ENCODE results near the gene IFNA4.
"Not testable (repeated sequence)": the region's sequence is repeated elsewhere in the genome, so short reads cannot be mapped to it uniquely, and the experiment has no call there.

IFNA4 gene

GRCh38 chr9:21187487-21187886 lies at the start of gene IFNA4:
IFNA4 (minus strand) TSS chr9:21187587; CDS start chr9:21187531, 56 bp downstream.
- not testable (repeated sequence) for FAIRE-seq

GRCh38 chr9:21236360-21236714 lies 49.0 kb upstream of the IFNA4 start:
- not testable (repeated sequence) for FAIRE-seq

- FAIRE-seq = peak; percentile 48
These were observed 48.3 kb upstream of the IFNA4 start for GRCh38 chr9:21235468-21236359.

DNA sequence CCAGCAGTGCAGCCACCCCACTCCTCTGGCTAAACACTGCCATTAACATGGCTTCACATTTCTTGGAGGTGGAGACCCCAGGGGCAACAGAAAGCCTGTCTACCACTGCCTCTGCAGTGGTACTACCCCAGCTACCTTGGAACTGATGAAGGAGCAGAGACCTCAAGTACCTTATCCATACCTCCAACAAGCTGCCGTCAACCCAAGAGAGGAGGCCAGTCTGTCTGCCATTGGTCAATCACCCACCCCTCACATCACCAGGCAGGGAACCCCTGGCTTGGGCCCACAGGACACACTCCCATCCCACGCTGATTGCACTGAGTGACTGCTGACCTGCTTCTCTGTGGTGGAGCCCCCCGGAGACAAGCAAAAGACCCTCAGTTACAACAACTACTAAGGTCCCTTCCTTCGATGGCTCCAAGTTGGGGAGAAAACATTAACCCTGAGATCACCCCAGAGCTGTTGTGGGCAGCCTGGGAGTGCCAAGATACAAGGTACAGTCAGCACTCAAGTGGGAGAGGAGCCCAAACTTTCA lies 46.8 kb upstream of the IFNA4 start:
- no peak for FAIRE-seq

DNA sequence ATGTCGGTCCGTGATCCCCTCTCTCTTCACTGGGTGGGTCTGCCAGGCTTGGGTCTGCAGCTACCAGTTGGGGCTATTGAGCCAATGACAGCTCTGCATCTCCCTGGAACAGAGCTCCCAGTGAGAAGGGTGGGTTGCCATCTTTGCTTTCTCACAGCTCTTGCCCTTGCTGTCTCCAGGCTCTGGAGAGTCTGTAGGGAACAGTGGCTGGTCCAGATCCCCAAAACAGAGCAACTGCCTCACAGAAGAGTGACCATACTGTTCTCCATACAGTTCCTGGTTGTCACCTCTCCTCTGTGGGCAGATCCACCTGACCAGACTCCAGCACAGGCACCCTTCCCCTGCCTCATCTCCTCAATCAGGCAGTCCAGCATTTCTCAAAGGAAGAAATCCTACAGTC lies 45.9 kb upstream of the IFNA4 start:
- no peak for FAIRE-seq

- FAIRE-seq = no peak
These were observed 40.7 kb upstream of the IFNA4 start, which contains the start of gene IFNA17 for GRCh38 chr9:21228122-21228521. IFNA17 (minus strand) TSS chr9:21228222; CDS start chr9:21228173, 49 bp downstream.

- not testable (repeated sequence) for FAIRE-seq
These were observed 29.8 kb upstream of the IFNA4 start, which contains the start of gene IFNA16 for GRCh38 chr9:21217211-21217610. IFNA16 (minus strand) TSS chr9:21217311; CDS start chr9:21217305, 6 bp downstream.

GRCh38 chr9:21213411-21214326 lies 26.3 kb upstream of the IFNA4 start:
- FAIRE-seq = not testable (repeated sequence)

- FAIRE-seq = not testable (repeated sequence)
These were observed 24.8 kb upstream of the IFNA4 start for GRCh38 chr9:21212160-21212559.

DNA sequence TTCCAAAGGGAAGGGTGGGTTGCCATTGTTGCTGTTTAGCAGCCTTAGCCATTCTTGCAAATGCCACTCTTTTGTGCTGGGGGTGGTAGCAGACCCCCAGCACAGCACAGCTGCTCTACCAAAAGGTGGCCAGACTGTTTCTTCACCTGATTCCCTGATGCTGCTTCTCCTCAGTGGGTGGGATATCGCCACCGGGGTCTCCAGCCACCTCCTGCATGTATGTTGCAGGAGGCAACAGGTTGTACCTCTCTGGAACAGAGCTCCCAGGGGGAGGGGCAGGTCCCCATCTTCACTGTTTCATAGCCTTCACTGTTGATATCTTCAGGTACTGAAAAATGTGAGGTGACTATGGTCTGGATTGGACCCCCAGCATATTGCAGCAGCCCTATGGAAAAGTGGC lies 23.4 kb upstream of the IFNA4 start:
- FAIRE-seq = not testable (repeated sequence)

DNA sequence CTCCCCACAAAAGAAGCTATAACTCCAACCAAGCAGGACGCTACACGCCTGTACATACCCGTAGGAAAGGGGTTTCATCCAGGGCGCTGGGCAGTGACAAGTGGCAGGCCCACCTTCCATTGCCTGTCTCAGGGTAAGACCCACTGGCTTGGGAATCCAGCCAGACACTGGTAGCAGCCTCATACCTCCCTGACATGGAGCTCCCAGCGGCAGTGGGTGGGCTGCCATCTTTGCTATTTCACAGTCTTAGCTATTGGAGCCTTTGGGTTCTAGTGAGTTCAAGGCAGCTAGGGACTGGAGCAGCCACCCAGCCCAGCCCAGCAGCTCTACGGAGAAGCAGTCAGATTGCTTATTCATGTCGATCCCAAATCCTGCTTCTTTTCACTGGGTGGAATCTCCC lies 22.9 kb upstream of the IFNA4 start:
- no peak for FAIRE-seq

DNA sequence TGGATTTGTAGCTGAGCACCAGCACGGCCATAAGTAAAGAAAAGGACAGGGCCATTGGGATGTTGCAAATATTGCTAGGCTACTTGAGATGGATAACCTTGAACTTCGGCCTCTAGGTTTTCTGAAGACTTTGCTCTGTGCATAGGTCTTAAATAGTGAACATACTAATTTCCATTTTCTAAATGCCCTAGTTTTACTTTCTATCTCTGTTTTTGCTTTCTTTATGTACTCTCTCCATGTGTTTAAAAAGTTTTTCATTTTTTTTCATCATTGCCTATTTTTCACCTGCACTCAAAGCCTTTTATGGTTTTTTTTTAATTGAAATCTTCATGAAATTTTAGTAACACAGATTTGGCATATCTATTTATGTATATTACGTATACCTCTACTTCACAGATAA lies 19.7 kb upstream of the IFNA4 start, which contains the start of gene IFNA10:
Gene IFNA10 (minus strand): TSS at position 101 of the 400 bp plus-strand sequence. CDS start 46 bp downstream, at position 55.
- not testable (repeated sequence) for FAIRE-seq

DNA sequence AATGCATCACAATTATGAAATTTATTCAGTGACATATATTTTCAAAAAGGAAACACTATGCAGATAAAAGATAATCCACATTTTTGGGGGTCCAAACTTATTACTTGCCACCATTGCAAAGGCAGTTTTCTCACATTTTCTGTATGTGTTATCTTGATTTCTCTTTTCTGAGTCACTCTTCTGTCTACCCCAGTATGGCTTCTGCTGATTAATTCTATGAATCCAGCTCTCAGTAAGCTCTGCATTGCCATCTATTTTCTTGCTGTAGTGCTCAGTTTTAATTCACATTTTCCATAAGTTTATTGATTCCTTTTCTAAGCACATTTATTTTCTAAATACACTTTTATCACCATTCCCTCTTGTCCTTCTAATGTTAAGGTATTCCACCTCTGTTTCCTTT lies 17.8 kb upstream of the IFNA4 start:
- no peak for FAIRE-seq

GRCh38 chr9:21202105-21202504 lies 14.7 kb upstream of the IFNA4 start, which contains the start of gene IFNA7:
IFNA7 (minus strand) TSS chr9:21202205; CDS start chr9:21202165, 40 bp downstream.
- not testable (repeated sequence) for FAIRE-seq

DNA sequence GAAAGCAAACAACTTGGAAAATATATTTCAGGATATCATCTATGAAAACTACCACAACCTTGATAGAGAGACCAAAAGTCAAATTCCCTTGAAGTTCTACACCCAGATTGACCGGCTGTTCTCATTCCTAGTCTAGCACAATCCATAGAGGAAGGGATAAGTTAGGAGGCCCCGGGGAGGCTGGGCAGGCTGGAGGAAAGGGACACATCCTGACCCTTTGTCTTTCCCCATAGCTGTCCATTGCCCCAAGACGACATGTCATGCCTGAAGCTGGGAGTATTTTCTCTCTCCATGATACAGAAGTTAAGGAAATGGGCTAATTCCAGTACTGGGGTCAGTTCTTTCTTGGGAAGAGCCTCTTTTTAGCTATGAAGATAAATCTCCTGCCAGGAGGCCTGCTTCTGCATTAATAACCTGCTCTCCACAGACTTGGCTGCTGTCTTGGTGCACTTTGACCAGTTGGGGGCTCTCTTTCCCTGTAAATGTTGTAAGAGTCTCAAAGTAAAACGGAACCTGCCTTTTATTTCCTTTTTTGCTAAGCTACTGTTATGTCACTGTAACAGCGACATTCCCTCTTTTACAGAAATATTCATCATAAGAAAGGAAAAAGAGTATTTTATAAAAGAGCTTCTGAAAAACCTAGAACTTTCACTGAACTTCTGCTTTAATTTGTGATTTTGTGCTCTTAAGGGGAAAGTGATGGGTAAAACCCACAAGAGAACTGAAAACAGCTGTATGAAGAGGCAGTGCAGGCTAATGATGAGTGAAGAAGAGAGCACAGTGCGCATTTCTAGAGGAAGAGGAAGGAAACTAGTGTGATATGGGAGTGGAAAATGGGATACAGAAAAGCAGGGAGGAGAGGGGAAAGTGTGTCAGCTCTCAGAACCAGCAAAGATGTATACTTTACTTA lies 7.7 kb upstream of the IFNA4 start:
- not testable (repeated sequence) for FAIRE-seq

DNA sequence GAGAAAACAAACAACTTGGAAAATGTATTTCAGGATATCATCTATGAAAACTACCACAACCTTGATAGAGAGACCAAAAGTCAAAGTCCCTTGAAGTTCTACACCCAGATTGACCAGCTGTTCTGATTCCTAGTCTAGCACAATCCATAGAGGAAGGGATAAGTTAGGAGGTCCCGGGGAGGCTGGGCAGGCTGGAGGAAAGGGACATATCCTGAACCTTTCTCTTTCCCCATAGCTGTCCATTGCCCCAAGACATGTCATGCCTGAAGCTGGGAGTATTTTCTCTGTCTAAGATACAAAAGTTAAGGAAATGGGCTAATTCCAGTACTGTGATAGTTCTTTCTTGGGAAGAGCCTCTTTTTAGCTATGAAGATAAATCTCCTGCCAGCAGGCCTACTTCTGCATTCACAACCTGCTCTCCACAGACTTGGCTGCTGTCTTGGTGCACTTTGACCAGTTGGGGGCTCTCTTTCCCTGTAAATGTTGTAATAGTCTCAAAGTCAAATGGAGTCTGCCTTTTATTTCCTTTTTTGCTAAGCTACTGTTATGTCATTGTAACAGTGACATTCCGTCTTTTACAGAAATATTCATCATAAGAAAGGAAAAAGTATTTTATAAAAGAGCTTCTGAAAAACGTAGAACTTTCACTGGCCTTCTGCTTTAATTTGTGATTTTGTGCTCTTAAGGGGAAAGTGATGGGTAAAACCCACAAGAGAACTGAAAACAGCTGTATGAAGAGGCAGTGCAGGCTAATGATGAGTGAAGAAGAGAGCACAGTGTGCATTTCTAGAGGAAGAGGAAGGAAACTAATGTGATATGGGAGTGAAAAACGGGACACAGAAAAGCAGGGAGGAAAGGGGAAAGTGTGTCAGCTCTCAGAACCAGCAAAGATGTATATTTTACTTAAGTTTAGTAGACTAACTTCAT lies 4.3 kb downstream of the IFNA4 start:
- peak; percentile 55 for FAIRE-seq

DNA sequence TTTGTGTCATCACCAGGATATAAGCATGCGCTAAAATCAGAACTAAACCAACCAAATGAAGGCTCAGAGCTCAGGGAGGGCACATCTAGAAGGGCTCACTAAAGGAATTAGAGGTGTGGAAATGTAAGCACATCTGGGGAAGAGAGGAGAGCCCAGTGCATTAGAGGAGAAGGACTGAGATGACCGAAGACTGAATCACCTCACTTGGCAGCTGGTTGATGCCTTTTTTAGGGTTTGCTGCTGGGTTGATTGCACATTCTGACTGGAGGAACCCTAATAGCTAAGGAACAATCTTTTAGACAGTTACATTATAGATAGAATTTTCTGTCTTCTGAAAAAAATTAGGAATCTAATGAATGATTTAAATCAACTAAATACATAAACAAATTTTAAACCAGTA lies 12.7 kb downstream of the IFNA4 start:
- FAIRE-seq = no peak

GRCh38 chr9:21172156-21172555 lies 15.2 kb downstream of the IFNA4 start:
- no peak for FAIRE-seq

GRCh38 chr9:21171351-21171750 lies 16.0 kb downstream of the IFNA4 start:
- FAIRE-seq = no peak

DNA sequence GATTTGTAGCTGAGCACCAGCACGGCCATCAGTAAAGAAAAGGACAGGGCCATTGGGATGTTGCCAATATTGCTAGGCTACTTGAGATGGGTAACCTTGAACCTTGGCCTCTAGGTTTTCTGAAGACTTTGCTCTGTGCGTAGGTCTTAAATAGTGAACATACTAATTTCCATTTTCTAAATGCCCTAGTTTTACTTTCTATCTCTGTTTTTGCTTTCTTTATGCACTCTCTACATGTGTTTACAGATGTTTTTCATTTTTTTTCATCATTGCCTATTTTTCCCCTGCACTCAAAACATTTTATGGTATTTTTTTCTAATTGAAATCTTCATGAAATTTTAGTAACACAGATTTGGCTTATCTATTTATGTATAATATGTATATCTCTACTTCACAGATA lies 20.8 kb downstream of the IFNA4 start, which contains the start of gene IFNA21:
Gene IFNA21 (minus strand): TSS at position 101 of the 400 bp plus-strand sequence. CDS start 48 bp downstream, at position 53.
- FAIRE-seq = not testable (repeated sequence)
